HG02642 (cell line): Measurements from ENCODE around the gene SPRY4.
"Not testable (repeated sequence)": the region's sequence is repeated elsewhere in the genome, so short reads cannot be mapped to it uniquely, and the experiment has no call there.

Source experiments
- ATAC-seq: cut with Tn5 transposase; IDR thresholded peaks from one replicate; pipeline ENCODE4 v1.9.1; 2021; ENCODE audit warnings: mild to moderate bottlenecking; ENCODE audit not compliant: unreplicated experiment, poor library complexity

Gene SPRY4

DNA sequence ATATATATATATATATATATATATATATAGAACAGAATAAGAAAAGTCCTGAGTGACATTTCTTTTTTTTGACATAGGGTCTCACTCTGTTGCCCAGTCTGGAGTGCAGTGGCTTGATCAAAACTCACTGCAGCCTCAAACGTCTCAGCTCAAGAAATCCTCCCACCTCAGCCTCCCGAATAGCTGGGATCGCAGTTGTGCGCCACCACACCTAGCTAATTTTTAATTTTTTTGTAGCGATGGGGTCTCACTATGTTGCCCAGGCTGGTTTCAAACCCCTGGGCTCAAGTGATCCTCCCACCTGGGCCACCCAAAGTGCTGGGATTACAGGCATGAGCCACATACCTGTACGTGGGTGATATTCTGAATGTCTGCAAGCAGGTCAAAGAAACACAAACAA is 48.3 kb downstream of the SPRY4 start:
- no peak for ATAC-seq

DNA sequence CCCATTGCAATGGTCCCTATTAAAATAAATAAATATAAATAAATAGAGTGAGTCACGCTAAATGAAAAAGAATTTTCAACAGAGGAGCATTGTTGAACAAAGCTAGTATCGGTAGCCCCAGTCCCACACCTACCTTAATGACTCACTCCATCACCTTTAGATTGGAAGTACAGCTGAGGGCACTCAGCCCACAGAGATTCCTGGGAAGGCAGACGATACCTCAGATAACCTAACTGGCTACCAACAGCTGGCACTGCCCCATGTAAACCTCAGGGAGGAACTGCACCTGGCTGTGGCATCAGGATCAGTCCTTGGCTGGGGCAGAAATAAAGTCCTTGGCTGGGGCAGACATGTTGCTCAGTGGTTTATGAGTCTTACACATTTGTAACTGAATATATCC is 49.3 kb downstream of the SPRY4 start:
- no peak for ATAC-seq

DNA sequence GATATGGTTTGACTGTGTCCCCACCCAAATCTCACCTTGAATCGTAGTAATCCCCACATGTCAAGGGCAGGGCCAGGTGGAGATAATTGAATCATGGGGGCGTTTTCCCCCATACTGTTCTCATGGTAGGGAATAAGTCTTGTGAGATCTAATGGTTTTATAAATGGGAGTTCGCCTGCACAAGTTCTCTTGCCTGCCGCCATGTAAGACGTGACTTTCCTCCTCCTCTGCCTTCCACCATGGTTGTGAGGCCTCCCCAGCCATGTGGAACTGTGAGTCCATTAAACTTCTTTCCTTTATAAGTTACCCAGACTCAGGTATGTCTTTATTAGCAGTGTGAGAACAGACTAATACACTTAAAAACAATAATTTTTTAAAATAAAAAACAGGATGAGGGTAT is 52.2 kb downstream of the SPRY4 start:
- ATAC-seq, result not testable (repeated sequence)

DNA sequence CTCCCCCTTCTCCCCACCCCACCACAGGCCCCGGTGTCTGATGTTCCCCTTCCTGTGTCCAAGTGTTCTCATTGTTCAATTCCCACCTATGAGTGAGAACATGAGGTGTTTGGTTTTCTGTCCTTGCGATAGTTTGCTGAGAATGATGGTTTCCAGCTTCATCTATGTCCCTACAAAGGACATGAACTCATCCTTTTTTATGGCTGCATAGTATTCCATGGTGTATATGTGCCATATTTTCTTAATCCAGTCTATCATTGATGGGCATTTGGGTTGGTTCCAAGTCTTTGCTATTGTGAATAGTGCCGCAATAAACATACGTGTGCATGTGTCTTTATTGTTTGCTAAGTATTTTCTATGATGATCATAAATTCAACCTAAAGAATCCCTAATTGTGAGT is 60.7 kb downstream of the SPRY4 start:
- ATAC-seq, result not testable (repeated sequence)

DNA sequence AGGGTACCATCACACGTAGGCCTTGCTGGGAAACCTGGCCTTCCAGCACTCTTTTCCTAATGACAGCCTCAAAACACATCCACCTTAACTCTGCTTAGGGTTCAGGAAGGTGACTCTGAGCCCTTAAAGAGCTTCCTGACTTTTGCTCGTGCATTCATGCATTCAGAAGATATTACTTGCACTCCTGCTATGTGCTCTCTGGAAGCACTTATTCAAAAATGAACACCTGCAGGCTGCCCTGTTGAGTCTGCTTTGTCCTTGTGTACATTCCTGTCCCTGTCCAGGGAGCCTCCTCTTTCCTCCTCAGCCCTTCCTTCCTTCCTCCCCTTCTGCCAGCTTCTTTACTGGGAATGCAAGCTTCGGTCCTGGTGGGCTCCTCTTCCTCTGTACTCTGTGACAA is 61.5 kb downstream of the SPRY4 start:
- ATAC-seq, result no peak

DNA sequence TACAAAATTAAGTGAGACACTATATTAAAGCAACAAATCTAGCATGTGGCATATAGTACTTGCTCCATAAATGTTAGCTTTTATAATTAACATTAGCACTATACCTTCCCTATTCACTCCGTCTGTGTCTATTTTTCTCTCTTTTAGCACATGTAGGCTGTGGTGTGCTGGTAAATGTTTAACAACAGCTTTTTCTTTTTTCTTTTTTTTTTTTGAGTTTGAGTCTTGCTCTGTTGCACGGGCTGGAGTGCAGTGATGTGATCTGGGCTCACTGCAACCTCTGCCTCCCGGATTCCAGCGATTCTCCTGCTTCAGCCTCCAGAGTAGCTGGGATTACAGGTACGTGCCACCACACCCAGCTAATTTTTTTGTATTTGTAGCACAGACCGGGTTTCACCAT is 62.1 kb downstream of the SPRY4 start:
- no peak for ATAC-seq
